Right ventricle myocardium superior (tissue), 1 donor: Measurements from ENCODE around the gene E2F8. TPM values are rescaled to one million over a fixed set of nuclear protein-coding genes. Genes with fewer than 3 reads are reported as not detected.
A peak's percentile ranks its signal among the peaks of the same experiment; 100 is the strongest.

ENCODE experiments used
- ATAC-seq: fragments of 200-7000 bp; cut with Tn5 transposase; one replicate; pipeline ENCODE4 v1.9.1; 2020; ENCODE audit warnings: mild to moderate bottlenecking; ENCODE audit not compliant: poor library complexity
- DNase-seq: peaks from one replicate; pipeline ENCODE4 v3.0.0-alpha.2; 2020
- intact Hi-C: fragments of 100-400 bp; cut with DNase I; formaldehyde crosslinking; loops from one replicate; pipeline ENCODE4 v1.11.2; 2022
- total RNA-seq: library from RNA; stranded (reverse); fragmentation: NEBNext Ultra II Directional; extraction: Animal tissue kit (Norgen Biotek cat#: 25700); gene quantifications from one replicate; pipeline ENCODE4 v1.2.1, GENCODE V29; 2021
- donor health status: DM: no; HTN: yes; CAD: no; lungs with severe emphysema.

Gene E2F8
- total RNA-seq, 1 donor from 2014 or later, result 2.0 TPM

DNA sequence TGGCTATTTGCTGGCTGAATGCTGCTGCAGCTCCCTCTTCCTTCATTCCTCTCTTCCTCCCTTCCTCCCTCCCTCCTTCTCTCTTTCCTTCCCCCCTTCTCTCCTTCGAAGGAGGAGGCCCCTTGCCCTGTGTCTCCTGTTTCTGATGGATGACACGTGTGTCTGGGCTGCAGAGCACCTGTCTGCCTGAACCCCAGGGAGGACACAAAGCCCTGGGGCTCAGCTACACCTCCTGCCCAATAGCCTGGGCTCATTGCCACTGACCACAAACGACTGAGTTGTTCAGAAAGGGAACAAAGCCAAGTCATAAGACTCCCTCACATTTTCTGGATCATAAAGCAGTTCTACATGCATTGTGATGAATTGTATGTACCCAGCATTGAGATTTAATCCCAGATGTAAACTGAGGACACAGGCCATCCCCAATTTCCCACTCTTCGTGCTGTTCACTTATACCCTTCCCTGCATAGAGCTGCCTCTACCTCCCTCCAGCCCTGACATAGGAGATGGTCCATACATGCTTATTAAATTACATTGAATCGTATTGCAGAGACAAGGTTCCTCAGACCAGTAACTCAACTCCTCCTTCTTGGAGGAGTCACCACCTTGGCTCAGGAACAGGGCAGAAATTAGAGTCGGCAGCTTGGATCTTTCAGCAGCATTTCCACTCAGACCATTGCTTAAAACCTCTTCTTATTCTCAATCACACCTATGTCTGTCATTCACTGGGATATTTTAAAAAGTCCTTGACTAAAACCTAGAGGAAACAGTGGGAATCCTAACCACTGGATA lies 40.1 kb downstream of the E2F8 start:
- peak; percentile 35 for ATAC-seq
- intact Hi-C loops, result loop anchor here (5.0 kb wide), 1 partner anchor 42 kb away; the partner anchor contains the start of gene E2F8

DNA sequence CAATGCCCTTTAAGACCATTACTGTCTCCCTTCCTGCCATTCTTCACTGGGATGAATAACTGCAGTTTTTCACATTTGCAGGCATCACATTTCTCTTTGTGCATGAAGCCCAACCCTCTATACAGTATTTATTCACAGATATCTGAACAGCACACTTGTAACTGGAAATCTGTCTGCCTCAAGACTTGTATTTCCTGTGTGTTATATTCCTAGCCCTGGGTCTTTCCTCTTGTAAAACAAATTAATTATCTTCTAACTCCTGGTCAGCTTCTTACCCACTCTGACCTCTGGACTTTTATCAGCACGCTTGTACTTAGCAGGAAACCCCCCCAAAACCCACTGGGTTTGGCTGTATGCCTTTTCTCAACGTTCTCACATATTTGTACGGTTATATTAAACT lies 41.0 kb downstream of the E2F8 start:
- DNase-seq, result no peak
- no peak for ATAC-seq
- intact Hi-C loops, result loop anchor here (5.0 kb wide), 1 partner anchor 43 kb away; the partner anchor contains the start of gene E2F8

More for the DNA sequence above, 40.1 kb downstream of the E2F8 start:
- peak; percentile 49 for DNase-seq

DNA sequence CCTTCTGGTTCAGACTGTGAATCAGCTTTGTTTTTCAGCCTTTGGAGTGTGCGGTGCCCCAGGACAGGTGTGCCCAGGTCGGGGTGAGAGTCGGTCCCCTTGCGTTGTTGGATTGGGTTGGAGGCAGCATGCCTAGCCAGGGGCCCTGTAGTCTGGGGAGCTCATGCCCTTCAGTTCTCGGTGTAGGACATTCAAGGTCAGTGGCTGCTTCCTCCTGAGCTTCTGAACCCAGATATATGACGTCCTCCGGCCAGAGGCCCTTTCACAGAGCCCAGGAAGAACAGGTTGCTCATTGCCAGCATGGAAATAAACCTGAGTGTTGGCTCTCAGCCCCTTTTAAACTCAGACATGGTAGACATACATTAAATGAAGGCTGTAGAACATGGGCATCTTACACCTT lies 41.7 kb downstream of the E2F8 start:
- intact Hi-C loops, result no loop called here
- ATAC-seq, result peak; percentile 43
- no peak for DNase-seq

DNA sequence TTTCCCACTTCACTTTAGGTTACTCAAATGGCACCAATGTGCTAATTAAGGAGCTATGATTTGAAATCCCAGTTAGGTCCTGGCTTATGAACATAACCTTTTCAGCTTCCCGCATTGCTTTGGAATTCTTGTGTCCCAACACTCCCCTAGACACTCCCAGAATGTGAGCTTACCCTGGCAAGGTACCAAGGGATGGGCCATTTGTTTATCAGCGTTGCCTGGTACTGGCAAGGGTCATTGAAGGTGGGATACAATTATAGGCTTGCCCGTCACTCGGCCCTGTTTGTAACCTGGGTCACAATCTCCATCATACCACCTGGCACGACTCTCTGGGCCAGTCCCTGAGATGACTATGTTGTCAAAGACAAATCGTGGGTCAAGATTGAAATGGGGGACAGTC lies 44.3 kb downstream of the E2F8 start:
- DNase-seq, result no peak
- intact Hi-C loops, result no loop called here
- peak; percentile 42 for ATAC-seq

DNA sequence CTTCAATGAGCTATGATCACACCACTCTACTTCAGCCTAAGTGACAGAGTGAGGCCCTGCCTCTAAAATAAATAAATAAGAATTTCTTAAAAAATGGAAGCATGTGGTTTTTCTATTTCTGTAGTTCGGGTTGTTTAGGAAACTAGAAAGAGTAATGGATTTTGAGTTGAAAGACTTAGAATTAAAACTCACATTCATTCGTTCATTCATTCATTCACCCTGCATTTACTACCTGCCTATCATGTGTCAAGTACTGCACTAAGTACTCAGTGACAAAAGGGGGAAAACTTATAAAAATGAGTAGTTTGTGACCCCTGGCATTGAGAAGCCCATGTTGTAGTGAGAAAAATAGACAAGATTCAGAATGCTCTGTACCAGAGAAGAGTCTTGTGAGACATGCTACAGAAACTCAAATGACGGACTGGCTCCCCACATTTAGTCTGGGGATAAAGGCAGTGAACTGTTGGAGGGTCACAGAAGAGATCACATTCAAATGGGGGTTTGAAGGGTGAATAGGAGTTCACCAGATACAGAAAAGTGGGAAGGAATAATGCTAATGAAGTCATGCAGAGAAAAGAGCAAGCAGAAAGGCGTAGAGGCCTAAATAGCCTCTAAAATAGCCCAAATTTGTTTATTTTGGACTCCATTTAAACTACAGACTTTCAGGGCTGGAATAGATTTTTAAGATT lies 46.0 kb downstream of the E2F8 start:
- ATAC-seq (no peak), DNase-seq (no peak)
- intact Hi-C loops, result no loop called here

DNA sequence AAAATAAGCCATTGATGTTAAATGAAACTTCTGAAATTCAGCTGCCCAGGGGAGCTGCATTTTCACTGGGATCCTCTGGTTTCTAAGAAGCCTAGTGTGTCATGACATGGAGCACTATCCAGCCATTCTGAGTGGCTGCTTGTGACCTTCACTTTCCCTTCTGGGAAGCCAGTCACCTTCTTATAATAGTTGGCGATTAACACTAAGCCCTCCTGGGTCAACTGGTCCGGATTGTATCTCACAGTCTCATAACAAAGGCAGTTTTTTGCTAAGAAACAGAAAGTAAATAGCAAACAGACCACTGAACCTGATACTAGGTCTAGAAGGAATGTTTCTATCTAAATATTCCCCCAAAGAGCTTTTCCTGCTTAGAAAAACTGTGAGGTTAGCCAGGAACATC lies 46.8 kb downstream of the E2F8 start:
- intact Hi-C loops, result no loop called here
- no peak for DNase-seq
- ATAC-seq, result no peak

DNA sequence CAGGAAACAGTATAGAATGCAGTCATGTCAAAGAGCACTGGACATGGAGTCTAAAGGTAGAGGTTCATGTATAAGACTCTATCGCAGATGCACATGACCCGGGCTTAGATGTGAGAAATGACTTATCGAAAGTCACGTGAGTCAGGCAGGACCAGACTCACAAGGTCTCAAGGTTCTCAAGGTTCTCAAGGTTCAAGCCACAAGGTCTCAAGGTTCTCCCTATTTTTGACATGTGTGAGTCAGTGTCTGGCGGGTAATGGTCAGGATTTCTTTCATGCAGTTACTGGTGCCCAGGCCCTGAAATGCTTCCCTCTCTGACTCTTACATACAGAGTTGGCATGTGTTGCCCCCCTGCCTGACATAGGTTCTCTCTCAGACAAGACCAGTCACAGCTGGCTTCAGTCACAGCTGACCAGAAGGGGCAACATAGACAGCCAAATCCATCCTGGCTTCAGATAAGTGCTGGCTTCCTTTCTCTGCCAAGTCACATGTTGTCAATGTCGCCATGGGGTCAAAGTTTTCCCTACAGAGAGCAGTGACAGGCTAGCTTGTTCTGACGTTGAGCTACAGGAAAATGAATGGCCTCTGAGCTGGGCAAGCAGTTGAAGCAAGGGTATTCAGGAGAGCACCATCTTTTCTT lies 49.1 kb downstream of the E2F8 start:
- intact Hi-C loops, result no loop called here
- ATAC-seq (peak; percentile 78), DNase-seq (no peak)

DNA sequence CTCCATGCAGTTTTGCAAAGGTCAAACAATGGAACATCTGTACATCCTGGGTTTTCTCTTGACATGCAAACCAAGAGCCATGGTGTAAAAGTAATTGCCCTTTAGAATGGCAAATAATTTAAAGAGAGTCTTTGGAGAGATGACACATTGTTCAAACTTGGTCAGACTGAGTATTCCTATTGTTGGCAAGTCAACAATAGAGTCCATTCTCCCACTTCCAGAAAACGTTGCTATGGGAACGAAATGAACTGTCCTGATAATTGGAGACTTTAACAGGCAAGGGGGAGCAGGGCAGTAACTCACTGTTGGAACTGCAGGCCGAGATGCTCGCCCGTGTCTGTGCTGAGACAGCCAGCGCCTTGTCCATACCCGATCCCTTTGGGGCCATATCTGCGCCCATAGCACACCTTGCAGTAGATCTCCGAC lies 52.9 kb downstream of the E2F8 start:
- intact Hi-C loops, result no loop called here
- no peak for ATAC-seq

DNA sequence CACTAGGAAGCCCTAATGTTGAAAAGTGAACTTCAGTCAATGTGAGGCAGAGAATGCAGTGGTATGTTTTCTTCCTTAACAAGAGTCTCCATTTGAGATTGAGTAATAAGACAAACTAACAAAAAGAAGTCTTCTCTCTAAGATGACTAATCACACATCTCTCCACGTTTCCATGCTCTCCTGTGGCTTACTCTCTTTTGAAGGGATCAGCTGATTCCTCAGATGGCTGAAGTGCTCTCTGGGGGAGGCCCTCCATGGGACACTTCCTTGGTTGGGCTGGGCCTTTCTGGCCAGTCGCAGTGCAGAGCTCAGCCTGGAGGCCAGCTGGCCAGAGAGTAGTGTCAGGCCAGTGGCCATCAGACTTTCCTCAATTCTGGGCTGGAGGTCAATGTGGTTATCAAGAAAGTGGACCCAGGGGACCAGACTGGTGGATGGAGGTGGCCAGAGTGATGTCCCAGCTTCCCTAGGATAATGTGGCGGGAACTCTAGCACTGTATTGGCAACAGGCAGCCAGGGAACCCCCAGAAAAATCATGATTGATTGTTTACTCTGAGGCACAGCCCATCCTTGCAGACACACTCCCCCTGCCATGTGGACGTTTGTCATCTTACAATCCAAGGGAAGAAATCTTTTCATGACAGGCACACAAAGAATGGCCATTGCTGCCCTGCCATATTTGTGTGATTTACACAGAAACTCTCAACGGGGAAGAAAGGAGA lies 53.5 kb downstream of the E2F8 start:
- no peak for ATAC-seq
- DNase-seq, result no peak
- intact Hi-C loops, result no loop called here

More for the DNA sequence above, 52.9 kb downstream of the E2F8 start:
- no peak for DNase-seq

DNA sequence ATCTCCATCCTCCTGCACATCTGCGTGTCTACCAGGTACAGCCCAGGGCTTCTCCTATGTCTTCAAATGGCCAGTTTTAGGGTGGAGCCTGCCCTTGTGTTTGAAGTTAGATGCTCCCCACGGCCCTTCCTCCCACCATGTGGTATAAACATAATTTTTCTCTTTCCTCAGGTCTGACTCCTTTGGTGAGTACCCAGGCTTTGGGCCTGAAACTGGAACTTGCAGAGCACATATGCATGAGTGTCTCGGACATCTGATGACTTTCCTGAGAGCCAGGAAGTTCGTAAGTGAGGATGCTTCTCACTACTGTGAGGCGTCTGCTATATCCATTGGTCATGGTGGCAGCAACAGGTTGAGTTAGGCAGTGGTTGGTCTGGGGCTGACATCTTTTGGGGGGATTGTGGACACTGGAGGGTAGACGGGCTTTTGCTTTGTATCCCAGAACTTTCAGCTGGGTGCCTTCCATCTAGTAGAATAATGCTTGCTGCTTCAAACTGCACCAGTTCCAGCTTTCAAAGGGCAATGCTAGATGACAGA lies 55.2 kb downstream of the E2F8 start:
- no peak for ATAC-seq
- no peak for DNase-seq
- intact Hi-C loops, result no loop called here

DNA sequence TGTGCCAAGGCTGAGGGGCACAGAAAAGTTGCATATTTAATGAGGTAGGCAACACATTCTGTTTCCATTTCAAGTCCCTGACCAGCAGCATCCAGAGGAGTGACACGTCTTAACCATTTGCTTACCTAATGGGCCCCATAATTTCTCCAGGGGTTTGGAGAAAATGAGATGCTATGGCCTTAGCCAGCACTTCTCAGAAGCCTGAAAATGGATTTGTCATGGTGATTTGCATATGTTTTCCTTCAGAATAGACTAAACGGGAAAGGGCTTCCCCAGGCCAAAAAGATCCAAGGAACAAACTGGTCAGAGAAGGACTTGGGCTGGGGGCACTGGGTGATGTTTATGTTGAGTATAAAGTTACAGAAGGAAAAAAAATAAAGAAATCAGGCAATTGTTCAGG lies 55.7 kb downstream of the E2F8 start:
- intact Hi-C loops, result no loop called here
- no peak for ATAC-seq
- no peak for DNase-seq

DNA sequence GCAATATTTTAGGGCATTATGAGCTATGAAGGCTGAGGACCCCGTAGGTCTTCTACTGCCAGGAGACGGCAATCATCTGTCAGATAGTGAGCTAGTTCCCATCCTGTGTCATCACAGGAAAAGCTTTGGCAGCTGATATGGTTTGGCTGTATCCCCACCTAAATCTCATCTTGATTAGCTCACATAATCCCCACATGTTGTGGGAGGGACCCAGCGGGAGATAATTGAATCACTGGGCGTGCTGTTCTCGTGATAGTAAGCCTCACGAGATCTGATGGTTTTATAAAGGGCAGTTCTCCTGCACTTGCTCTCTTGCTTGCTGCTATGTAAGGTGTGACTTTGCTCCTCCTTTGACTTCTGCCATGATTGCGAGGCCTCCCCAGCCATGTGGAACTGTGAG lies 57.1 kb downstream of the E2F8 start:
- DNase-seq (no peak), ATAC-seq (no peak)
- intact Hi-C loops, result no loop called here

DNA sequence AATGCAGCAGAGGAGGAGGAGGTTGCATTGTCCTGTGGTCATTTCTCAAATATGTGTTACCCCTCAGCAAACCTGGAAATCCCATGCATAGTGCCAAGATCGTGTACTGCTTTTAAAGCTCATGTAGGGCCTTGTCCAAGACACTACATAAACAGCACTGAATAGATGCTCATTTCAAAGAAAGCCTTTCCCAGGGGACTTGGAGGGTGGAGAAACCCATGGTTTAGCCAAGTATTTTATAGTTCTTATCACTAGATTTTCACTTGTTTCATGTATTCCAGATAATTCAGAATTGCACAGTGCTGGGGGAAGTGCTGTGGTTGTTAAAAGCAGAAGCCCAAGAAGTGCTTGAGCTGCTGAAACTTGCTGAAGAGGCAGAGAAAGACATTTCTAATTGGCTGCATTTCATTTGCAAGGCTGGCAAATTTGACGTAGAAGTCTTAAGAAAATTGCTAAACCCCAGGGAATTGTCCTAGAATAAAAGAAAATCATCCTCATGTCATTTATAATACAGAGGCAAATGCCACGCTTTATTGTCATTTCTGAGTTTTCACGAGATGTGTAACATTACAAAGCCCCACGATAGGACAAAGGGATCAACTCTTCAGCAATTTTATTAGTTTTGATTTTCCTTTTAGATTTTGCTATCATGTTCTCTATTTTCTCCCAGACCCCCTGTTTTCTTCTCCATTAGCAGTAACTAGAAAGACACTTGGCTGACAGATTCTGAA lies 59.0 kb downstream of the E2F8 start:
- intact Hi-C loops, result no loop called here
- ATAC-seq (peak; percentile 16), DNase-seq (no peak)

DNA sequence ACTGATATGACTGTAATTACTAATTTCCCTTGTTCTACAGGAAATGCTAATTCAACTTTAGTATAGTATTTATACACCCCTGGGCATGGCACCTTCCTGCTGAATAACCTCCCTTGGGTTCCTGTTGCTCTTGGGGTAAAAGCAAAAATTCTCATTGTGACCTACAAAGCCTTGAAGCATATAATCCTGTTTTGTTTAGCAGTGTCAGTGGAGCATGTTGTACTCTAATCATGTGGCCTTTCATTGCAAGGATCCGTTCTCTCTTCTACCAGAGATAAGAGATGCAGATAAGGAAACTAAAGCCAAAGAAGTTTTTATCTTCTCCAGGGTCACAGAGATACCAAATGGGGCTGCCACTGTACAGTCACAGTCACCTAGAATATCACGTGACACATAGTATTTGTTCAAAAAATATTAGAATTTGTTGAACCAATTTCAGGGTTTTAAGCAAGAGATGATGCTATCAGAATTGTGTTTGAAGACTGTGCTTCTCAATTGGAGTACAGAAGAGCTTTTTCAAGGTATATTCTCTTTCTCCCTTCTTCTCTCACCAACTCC lies 64.0 kb downstream of the E2F8 start:
- intact Hi-C loops, result no loop called here
- ATAC-seq (no peak), DNase-seq (no peak)
